DND-41 (cell line): ENCODE results near the gene TIMM9.

Source experiments
- CTCF ChIP-seq: IDR thresholded peaks from 2 replicates; pipeline ENCODE4 v1.5.1; 2012; ENCODE audit warnings: borderline replicate concordance, low read length, moderate library complexity, mild to moderate bottlenecking; ENCODE audit not compliant: poor library complexity, severe bottlenecking; ENCODE audit errors: extremely low read depth
- EZH2 ChIP-seq: IDR thresholded peaks from 3 replicates; pipeline ENCODE4 v1.6.1; 2012; ENCODE audit warnings: borderline replicate concordance, low read depth, mild to moderate bottlenecking, moderate library complexity, low read length, inconsistent platforms; ENCODE audit not compliant: severe bottlenecking

DNA sequence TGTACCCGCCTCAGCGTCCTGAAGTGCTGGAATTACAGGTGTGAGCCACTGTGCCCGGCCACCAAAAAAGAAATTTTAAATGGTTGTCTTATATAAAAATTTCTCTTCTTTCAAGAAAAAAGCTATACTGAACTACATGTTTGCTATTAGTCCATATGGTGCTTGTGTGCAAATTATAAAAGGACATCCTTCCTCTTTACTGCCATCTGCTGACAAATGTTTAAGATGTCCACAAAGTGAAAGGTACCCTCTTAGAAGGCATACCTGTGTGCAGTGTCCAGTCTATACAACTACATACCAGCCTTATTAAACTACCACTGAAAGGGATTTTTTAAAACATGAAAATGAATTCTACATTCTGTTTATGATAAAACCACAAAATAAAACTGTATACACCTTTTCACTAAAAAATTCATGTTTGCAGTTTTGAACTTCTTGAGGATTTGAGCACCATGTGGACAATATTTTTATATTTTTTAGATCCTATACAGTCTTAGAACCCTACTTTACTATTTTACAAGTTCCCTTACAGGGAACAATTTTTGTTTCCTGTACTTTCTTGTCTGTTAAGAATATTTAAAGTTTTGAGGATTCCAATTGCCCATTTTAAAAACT is 64.4 kb downstream of the TIMM9 start:
- peak; percentile 60 for TF ChIP-seq CTCF
- TF ChIP-seq EZH2, result no peak
